Keratinocyte (primary cell): ENCODE results near the gene HIPK4.

Experiments
- EZH2 ChIP-seq: IDR thresholded peaks from one replicate; pipeline ENCODE4 v1.6.1; 2012; ENCODE audit warnings: inconsistent platforms, mild to moderate bottlenecking, low read length, moderate library complexity
- TF ChIP-seq, protein P1 (sequence below), 3 experiments: IDR thresholded peaks in 1 of 3; conservative IDR thresholded peaks in 1 of 3; optimal IDR thresholded peaks in 1 of 3; 2 replicates in 2 of 3; 3 replicates in 1 of 3; pipeline versions ENCODE3 to v1.5.1; 2011; ENCODE audit warnings: low read length in 3 of 3, mild to moderate bottlenecking in 3 of 3, moderate library complexity in 2 of 3, control low read depth in 1 of 3, inconsistent platforms in 1 of 3; ENCODE audit not compliant: insufficient read depth in 2 of 3; ENCODE audit errors: extremely low read depth in 1 of 3

DNA sequence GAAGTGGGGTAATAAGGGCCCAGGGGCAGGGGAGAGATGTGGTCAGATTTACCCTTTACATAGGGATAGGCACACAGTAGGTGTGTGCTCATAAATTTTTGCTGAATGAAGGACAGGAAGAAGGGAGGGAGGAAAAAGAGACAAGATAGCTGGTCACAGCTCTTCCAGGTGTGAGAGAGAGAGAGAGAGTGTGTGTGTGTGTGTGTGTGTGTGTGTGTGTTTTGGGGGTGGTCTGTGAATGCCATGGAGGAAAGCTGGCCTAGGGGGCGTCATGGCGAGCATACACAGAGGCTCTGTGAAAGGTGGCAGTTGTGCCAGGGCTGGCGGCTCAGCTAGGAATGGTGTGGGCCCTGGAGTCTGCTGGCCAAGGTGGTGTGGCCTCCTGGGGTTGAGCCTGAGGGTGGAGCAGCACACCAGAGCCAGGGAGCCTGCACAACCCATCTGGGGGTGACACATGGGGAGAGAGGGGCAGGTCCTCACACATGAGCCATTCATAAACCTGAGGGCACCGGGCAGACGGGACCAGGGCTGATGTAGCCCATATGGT lies 29.2 kb upstream of the HIPK4 start:
- TF ChIP-seq, protein P1, sequence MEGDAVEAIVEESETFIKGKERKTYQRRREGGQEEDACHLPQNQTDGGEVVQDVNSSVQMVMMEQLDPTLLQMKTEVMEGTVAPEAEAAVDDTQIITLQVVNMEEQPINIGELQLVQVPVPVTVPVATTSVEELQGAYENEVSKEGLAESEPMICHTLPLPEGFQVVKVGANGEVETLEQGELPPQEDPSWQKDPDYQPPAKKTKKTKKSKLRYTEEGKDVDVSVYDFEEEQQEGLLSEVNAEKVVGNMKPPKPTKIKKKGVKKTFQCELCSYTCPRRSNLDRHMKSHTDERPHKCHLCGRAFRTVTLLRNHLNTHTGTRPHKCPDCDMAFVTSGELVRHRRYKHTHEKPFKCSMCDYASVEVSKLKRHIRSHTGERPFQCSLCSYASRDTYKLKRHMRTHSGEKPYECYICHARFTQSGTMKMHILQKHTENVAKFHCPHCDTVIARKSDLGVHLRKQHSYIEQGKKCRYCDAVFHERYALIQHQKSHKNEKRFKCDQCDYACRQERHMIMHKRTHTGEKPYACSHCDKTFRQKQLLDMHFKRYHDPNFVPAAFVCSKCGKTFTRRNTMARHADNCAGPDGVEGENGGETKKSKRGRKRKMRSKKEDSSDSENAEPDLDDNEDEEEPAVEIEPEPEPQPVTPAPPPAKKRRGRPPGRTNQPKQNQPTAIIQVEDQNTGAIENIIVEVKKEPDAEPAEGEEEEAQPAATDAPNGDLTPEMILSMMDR (optimal IDR thresholded peaks at IDR 0.05 in 1 of 3, IDR thresholded peaks at IDR 0.05 in 1 of 3, conservative IDR thresholded peaks at IDR 0.05 in 1 of 3; ENCODE audit: extremely low read depth in 1 of 3, insufficient read depth in 2 of 3, low read length in 3 of 3), result no peak
- no peak for TF ChIP-seq EZH2
